Measurements from ENCODE around the gene TOMM70. TPM values are rescaled to one million over a fixed set of nuclear protein-coding genes. Genes with fewer than 3 reads are reported as not detected.

TOMM70 gene
- total and polyA plus RNA-seq, 2 of the 13 experiments (the other 11 are each of a cell fraction or from before 2014, with no cell fraction given) = 27.0 to 77.2 TPM

- 0 out of 2 replicates have a peak, but pooled peaks have one; percentile 34 for TF ChIP-seq MED1 (CRISPR knock-in tag; IDR thresholded peaks at IDR 0.05)
- no peak for TF ChIP-seq ZNF205 (CRISPR knock-in tag; IDR thresholded peaks at IDR 0.05)
- no peak for TF ChIP-seq DMTF1 (CRISPR knock-in tag; IDR thresholded peaks at IDR 0.05)
- peak; percentile 88 for TF ChIP-seq NR2F6 (IDR thresholded peaks at IDR 0.05)
- peak; percentile 75 for TF ChIP-seq NR2F6 (CRISPR knock-in tag; IDR thresholded peaks at IDR 0.05)
- peak; percentile 59 for TF ChIP-seq BCL6 (CRISPR knock-in tag; IDR thresholded peaks at IDR 0.05)
- TF ChIP-seq ZNF816 (CRISPR knock-in tag; IDR thresholded peaks at IDR 0.05; ENCODE audit: borderline replicate concordance) = peak; percentile 28; the same call in 1 of the 2 replicates
- no peak for TF ChIP-seq BORCS8-MEF2B (CRISPR knock-in tag; IDR thresholded peaks at IDR 0.05)
- TF ChIP-seq ZNF878 (CRISPR knock-in tag; IDR thresholded peaks at IDR 0.05) = no peak
- TF ChIP-seq HMG20A (CRISPR knock-in tag; IDR thresholded peaks at IDR 0.05; ENCODE audit: borderline replicate concordance) = peak; percentile 48; the same call in 1 of the 2 replicates
- TF ChIP-seq ARNTL (CRISPR knock-in tag; IDR thresholded peaks at IDR 0.05) = no peak
Measured at GRCh38 chr3:100386437-100387074, 14.3 kb downstream of the TOMM70 start (continued).
